Measurements from ENCODE around the gene CFAP73.

Gene CFAP73

GRCh38 chr12:113118142-113118541, 31.4 kb upstream of the CFAP73 start:
- no peak overlapping the region for H3K4me3 ChIP-seq
- no peak overlapping the region for H3K9ac ChIP-seq
- peaks cover 19% of the 10 kb centered on the region for H4K20me1 ChIP-seq
- H3K36me3 ChIP-seq = peaks cover 82% of the 10 kb centered on the region
- peaks cover 6% of the 10 kb centered on the region for H3K4me1 ChIP-seq
- peaks cover under 1% of the 10 kb centered on the region; the same call in 1 of the 2 replicates for H3K9me3 ChIP-seq
- H3K27me3 ChIP-seq = no peaks in the 10 kb centered on the region; the same call in 1 of the 2 replicates
- no peak overlapping the region for H3K27ac ChIP-seq
- TF ChIP-seq Cebpa-rat (IDR thresholded peaks at IDR 0.05) = no peak
- H3K4me2 ChIP-seq = no peak overlapping the region

- peaks cover 78% of the 10 kb centered on the region for H3K36me3 ChIP-seq
- no peak overlapping the region for H3K4me2 ChIP-seq
- no peak overlapping the region for H3K9ac ChIP-seq
- no peak overlapping the region for H3K27ac ChIP-seq
- peaks cover 6% of the 10 kb centered on the region for H3K4me1 ChIP-seq
- no peak overlapping the region for H3K4me3 ChIP-seq
- H3K9me3 ChIP-seq = peaks cover 14% of the 10 kb centered on the region
- TF ChIP-seq Cebpa-rat (IDR thresholded peaks at IDR 0.05) = no peak
- H3K27me3 ChIP-seq = no peaks in the 10 kb centered on the region; the same call in 1 of the 2 replicates
- peaks cover 19% of the 10 kb centered on the region for H4K20me1 ChIP-seq
Observed at GRCh38 chr12:113119980-113120669, 29.4 kb upstream of the CFAP73 start.

GRCh38 chr12:113120670-113121370, 28.7 kb upstream of the CFAP73 start:
- Histone ChIP-seq H3K9ac (no peak overlapping the region), H4K20me1 (peaks cover 22% of the 10 kb centered on the region), H3K9me3 (peaks cover 14% of the 10 kb centered on the region), H3K4me1 (peaks cover 6% of the 10 kb centered on the region), H3K4me3 (no peak overlapping the region), H3K36me3 (peaks cover 76% of the 10 kb centered on the region), H3K27ac (no peak overlapping the region), H3K4me2 (no peak overlapping the region), H3K27me3 (no peaks in the 10 kb centered on the region; the same call in 1 of the 2 replicates)
- no peak for TF ChIP-seq Cebpa-rat (IDR thresholded peaks at IDR 0.05)

GRCh38 chr12:113127791-113128199, 21.7 kb upstream of the CFAP73 start:
- H3K4me3 ChIP-seq = no peak overlapping the region
- no peaks in the 10 kb centered on the region for H3K27me3 ChIP-seq
- TF ChIP-seq Cebpa-rat (IDR thresholded peaks at IDR 0.05) = no peak
- H3K4me2 ChIP-seq = peak overlapping the region; percentile 92
- H3K4me1 ChIP-seq = peaks cover 54% of the 10 kb centered on the region
- peaks cover 14% of the 10 kb centered on the region for H3K9me3 ChIP-seq
- peaks cover 42% of the 10 kb centered on the region for H3K36me3 ChIP-seq
- H3K9ac ChIP-seq = no peak overlapping the region
- peaks cover 61% of the 10 kb centered on the region for H4K20me1 ChIP-seq
- H3K27ac ChIP-seq = peak overlapping the region; percentile 6; the same call in 1 of the 2 replicates

- Histone ChIP-seq H3K4me2 (peak overlapping the region; percentile 92), H3K27ac (peak overlapping the region; percentile 22; the same call in 1 of the 2 replicates), H3K4me1 (peaks cover 66% of the 10 kb centered on the region)
Observed at GRCh38 chr12:113128802-113129663, 20.5 kb upstream of the CFAP73 start.

GRCh38 chr12:113129664-113130456, 19.7 kb upstream of the CFAP73 start:
- peaks cover 80% of the 10 kb centered on the region for H4K20me1 ChIP-seq
- peaks cover 25% of the 10 kb centered on the region; the same call in 1 of the 2 replicates for H3K36me3 ChIP-seq
- H3K9ac ChIP-seq = no peak overlapping the region
- no peak for TF ChIP-seq Cebpa-rat (IDR thresholded peaks at IDR 0.05)
- peak overlapping the region; percentile 35; the same call in 1 of the 2 replicates for H3K27ac ChIP-seq
- no peaks in the 10 kb centered on the region for H3K9me3 ChIP-seq
- H3K4me2 ChIP-seq = peak overlapping the region; percentile 92
- H3K4me3 ChIP-seq = no peak overlapping the region
- H3K4me1 ChIP-seq = peaks cover 75% of the 10 kb centered on the region
- peaks cover 4% of the 10 kb centered on the region; the same call in 1 of the 2 replicates for H3K27me3 ChIP-seq

More at GRCh38 chr12:113128802-113129663, 20.5 kb upstream of the CFAP73 start:
- Histone ChIP-seq H3K4me3 (no peak overlapping the region), H3K36me3 (peaks cover 32% of the 10 kb centered on the region), H4K20me1 (peaks cover 73% of the 10 kb centered on the region), H3K27me3 (no peaks in the 10 kb centered on the region), H3K9me3 (peaks cover 4% of the 10 kb centered on the region; the same call in 1 of the 2 replicates), H3K9ac (no peak overlapping the region)
- no peak for TF ChIP-seq Cebpa-rat (IDR thresholded peaks at IDR 0.05)

GRCh38 chr12:113130457-113131135, 18.9 kb upstream of the CFAP73 start:
- peaks cover 80% of the 10 kb centered on the region for H4K20me1 ChIP-seq
- no peak for TF ChIP-seq Cebpa-rat (IDR thresholded peaks at IDR 0.05)
- peaks cover 80% of the 10 kb centered on the region for H3K4me1 ChIP-seq
- H3K27me3 ChIP-seq = peaks cover 10% of the 10 kb centered on the region; the same call in 1 of the 2 replicates
- H3K9ac ChIP-seq = peak overlapping the region; percentile 65
- H3K4me2 ChIP-seq = peak overlapping the region; percentile 92
- H3K4me3 ChIP-seq = peak overlapping the region; percentile 46
- H3K27ac ChIP-seq = peak overlapping the region; percentile 67
- H3K36me3 ChIP-seq = peaks cover 22% of the 10 kb centered on the region; the same call in 1 of the 2 replicates
- H3K9me3 ChIP-seq = no peaks in the 10 kb centered on the region

GRCh38 chr12:113131556-113131955, 18.0 kb upstream of the CFAP73 start:
- Histone ChIP-seq H3K36me3 (peaks cover 13% of the 10 kb centered on the region; the same call in 1 of the 2 replicates), H3K27me3 (peaks cover 10% of the 10 kb centered on the region; the same call in 1 of the 2 replicates), H3K4me2 (peak overlapping the region; percentile 92), H3K4me3 (no peak overlapping the region), H3K9me3 (no peaks in the 10 kb centered on the region), H3K9ac (no peak overlapping the region), H3K4me1 (peaks cover 89% of the 10 kb centered on the region), H3K27ac (peak overlapping the region; percentile 49; the same call in 1 of the 2 replicates), H4K20me1 (peaks cover 72% of the 10 kb centered on the region)
- TF ChIP-seq Cebpa-rat (IDR thresholded peaks at IDR 0.05) = no peak

All from BLaER1 (cell line).